CD8-positive, alpha-beta memory T cell (primary cell): ENCODE data around the gene KRTAP3-3. TPM values are rescaled to one million over a fixed set of nuclear protein-coding genes. Genes with fewer than 3 reads are reported as not detected.

Experiments
- polyA plus RNA-seq: library from polyadenylated mRNA; unstranded; fragments of 300-500 nt; fragmentation: Illumina TruSeq; gene quantifications from one replicate; pipeline ENCODE4 v1.2.3, GENCODE V29; 2021
- total RNA-seq, 2 experiments: library from RNA; stranded (reverse); gene quantifications; one replicate each; pipeline ENCODE4 v1.2.3, GENCODE V29; 2021

The KRTAP3-3 gene
- total and polyA plus RNA-seq, 3 experiments from 2014 or later: not detected

Other genes with a start within 250 kb of the KRTAP3-3 start
Only the 30 nearest of the 36 such genes appear.
- gene KRT28, start 194.2 kb downstream of the KRTAP3-3 start, total RNA-seq: not detected
- gene KRT28, start 194.2 kb downstream of the KRTAP3-3 start, polyA plus RNA-seq: not detected
- 10 to 100 TPM; 57.5 to 61.9 TPM for gene KRT10, start 171.6 kb downstream of the KRTAP3-3 start, total RNA-seq
- 218 TPM for gene KRT10, start 171.6 kb downstream of the KRTAP3-3 start, polyA plus RNA-seq
- not detected for gene KRT12, start 126.9 kb downstream of the KRTAP3-3 start, total RNA-seq
- gene KRT12, start 126.9 kb downstream of the KRTAP3-3 start, polyA plus RNA-seq: not detected
- gene KRT20, start 108.9 kb downstream of the KRTAP3-3 start, total RNA-seq: not detected
- not detected for gene KRT20, start 108.9 kb downstream of the KRTAP3-3 start, polyA plus RNA-seq
- gene KRT23, start 56.5 kb downstream of the KRTAP3-3 start, total RNA-seq: not detected
- not detected for gene KRT23, start 56.5 kb downstream of the KRTAP3-3 start, polyA plus RNA-seq
- not detected for gene KRT39, start 27.2 kb downstream of the KRTAP3-3 start, total RNA-seq
- not detected for gene KRT39, start 27.2 kb downstream of the KRTAP3-3 start, polyA plus RNA-seq
- not detected for gene KRT40, start 9.8 kb downstream of the KRTAP3-3 start, total RNA-seq
- gene KRT40, start 9.8 kb downstream of the KRTAP3-3 start, polyA plus RNA-seq: not detected
- not detected for gene KRTAP3-2, start 5.7 kb upstream of the KRTAP3-3 start, total RNA-seq
- not detected for gene KRTAP3-2, start 5.7 kb upstream of the KRTAP3-3 start, polyA plus RNA-seq
- gene KRTAP3-1, start 15.0 kb upstream of the KRTAP3-3 start, total RNA-seq: not detected
- gene KRTAP3-1, start 15.0 kb upstream of the KRTAP3-3 start, polyA plus RNA-seq: not detected
- gene KRTAP1-5, start 33.0 kb upstream of the KRTAP3-3 start, total RNA-seq: not detected
- gene KRTAP1-5, start 33.0 kb upstream of the KRTAP3-3 start, polyA plus RNA-seq: not detected
- gene KRTAP1-4, start 36.0 kb upstream of the KRTAP3-3 start, total RNA-seq: not detected
- gene KRTAP1-4, start 36.0 kb upstream of the KRTAP3-3 start, polyA plus RNA-seq: not detected
- gene KRTAP1-3, start 40.7 kb upstream of the KRTAP3-3 start, total RNA-seq: not detected
- not detected for gene KRTAP1-3, start 40.7 kb upstream of the KRTAP3-3 start, polyA plus RNA-seq
- gene KRTAP1-1, start 47.3 kb upstream of the KRTAP3-3 start, total RNA-seq: not detected
- gene KRTAP1-1, start 47.3 kb upstream of the KRTAP3-3 start, polyA plus RNA-seq: not detected
- gene KRTAP2-1, start 53.2 kb upstream of the KRTAP3-3 start, total RNA-seq: not detected
- gene KRTAP2-1, start 53.2 kb upstream of the KRTAP3-3 start, polyA plus RNA-seq: not detected
- not detected for gene KRTAP2-2, start 61.1 kb upstream of the KRTAP3-3 start, total RNA-seq
- gene KRTAP2-2, start 61.1 kb upstream of the KRTAP3-3 start, polyA plus RNA-seq: not detected
- gene KRTAP2-3, start 66.0 kb upstream of the KRTAP3-3 start, total RNA-seq: not detected
- not detected for gene KRTAP2-3, start 66.0 kb upstream of the KRTAP3-3 start, polyA plus RNA-seq
- gene KRTAP2-4, start 71.7 kb upstream of the KRTAP3-3 start, total RNA-seq: not detected
- not detected for gene KRTAP2-4, start 71.7 kb upstream of the KRTAP3-3 start, polyA plus RNA-seq
- gene KRTAP4-7, start 90.0 kb upstream of the KRTAP3-3 start, total RNA-seq: not detected
- not detected for gene KRTAP4-7, start 90.0 kb upstream of the KRTAP3-3 start, polyA plus RNA-seq
- not detected for gene KRTAP4-8, start 104.0 kb upstream of the KRTAP3-3 start, total RNA-seq
- not detected for gene KRTAP4-8, start 104.0 kb upstream of the KRTAP3-3 start, polyA plus RNA-seq
- not detected for gene KRTAP4-16, start 108.0 kb upstream of the KRTAP3-3 start, total RNA-seq
- not detected for gene KRTAP4-16, start 108.0 kb upstream of the KRTAP3-3 start, polyA plus RNA-seq
- gene KRTAP4-9, start 111.2 kb upstream of the KRTAP3-3 start, total RNA-seq: not detected
- not detected for gene KRTAP4-9, start 111.2 kb upstream of the KRTAP3-3 start, polyA plus RNA-seq
- gene KRTAP4-11, start 124.2 kb upstream of the KRTAP3-3 start, total RNA-seq: not detected
- not detected for gene KRTAP4-11, start 124.2 kb upstream of the KRTAP3-3 start, polyA plus RNA-seq
- gene KRTAP4-12, start 130.0 kb upstream of the KRTAP3-3 start, total RNA-seq: not detected
- not detected for gene KRTAP4-12, start 130.0 kb upstream of the KRTAP3-3 start, polyA plus RNA-seq
- gene KRTAP4-6, start 146.4 kb upstream of the KRTAP3-3 start, total RNA-seq: not detected
- 0.35 TPM for gene KRTAP4-6, start 146.4 kb upstream of the KRTAP3-3 start, polyA plus RNA-seq
- not detected for gene KRTAP4-5, start 155.7 kb upstream of the KRTAP3-3 start, total RNA-seq
- gene KRTAP4-5, start 155.7 kb upstream of the KRTAP3-3 start, polyA plus RNA-seq: not detected
- gene KRTAP4-4, start 166.6 kb upstream of the KRTAP3-3 start, total RNA-seq: not detected
- not detected for gene KRTAP4-4, start 166.6 kb upstream of the KRTAP3-3 start, polyA plus RNA-seq
- gene KRTAP4-3, start 174.1 kb upstream of the KRTAP3-3 start, total RNA-seq: not detected
- not detected for gene KRTAP4-3, start 174.1 kb upstream of the KRTAP3-3 start, polyA plus RNA-seq
- gene KRTAP4-2, start 184.1 kb upstream of the KRTAP3-3 start, total RNA-seq: not detected
- not detected for gene KRTAP4-2, start 184.1 kb upstream of the KRTAP3-3 start, polyA plus RNA-seq
- not detected for gene KRTAP4-1, start 190.7 kb upstream of the KRTAP3-3 start, total RNA-seq
- gene KRTAP4-1, start 190.7 kb upstream of the KRTAP3-3 start, polyA plus RNA-seq: not detected
- not detected for gene KRTAP9-1, start 195.7 kb upstream of the KRTAP3-3 start, total RNA-seq
- gene KRTAP9-1, start 195.7 kb upstream of the KRTAP3-3 start, polyA plus RNA-seq: not detected